ENCODE data around the gene DUSP3.
A peak's percentile ranks its signal among the peaks of the same experiment; 100 is the strongest.

GRCh38 chr17:43760254-43760852 is 18.4 kb downstream of the DUSP3 start:
- TF ChIP-seq CTCF (conservative IDR thresholded peaks at IDR 0.05; ENCODE audit: low read depth, low read length) (peak; percentile 100), EZH2 (IDR thresholded peaks at IDR 0.05; ENCODE audit: low read length, unreplicated experiment) (no peak), EZH2phosphoT487 (IDR thresholded peaks at IDR 0.05; ENCODE audit: borderline replicate concordance, low read length) (no peak)

Measured in PC-3 (cell line).